ENCODE results near the gene GPR62. TPM values are rescaled to one million over a fixed set of nuclear protein-coding genes. Genes with fewer than 3 reads are reported as not detected.

GPR62 gene
- total and polyA plus RNA-seq, 9 of the 15 experiments (the other 6 are each of a cell fraction or from before 2014, with no cell fraction given), result not detected

GRCh38 chr3:51941798-51942602 is 13.2 kb upstream of the GPR62 start, which contains the start of the genes PARP3 and RRP9 (continued):
- TF ChIP-seq TFE3 (CRISPR knock-in tag; IDR thresholded peaks at IDR 0.05), result no peak
- TF ChIP-seq ESRRB (CRISPR knock-in tag; IDR thresholded peaks at IDR 0.05; ENCODE audit: borderline replicate concordance), result no peak
- TF ChIP-seq C11orf30 (IDR thresholded peaks at IDR 0.05; ENCODE audit: low read depth), result peak; percentile 65
- TF ChIP-seq FOSL1 (tag; conservative IDR thresholded peaks at IDR 0.05), result no peak
- TF ChIP-seq ELF1 (tag; IDR thresholded peaks at IDR 0.05), result peak; percentile 86
- TF ChIP-seq HDAC1 (IDR thresholded peaks at IDR 0.05), result peak in 1 of 2 experiments; percentile 98; a peak in 2 of 4 replicates
- TF ChIP-seq FOXM1 (IDR thresholded peaks at IDR 0.05; ENCODE audit: low read depth), result no peak
- no peak for TF ChIP-seq FOXM1 (CRISPR knock-in tag; IDR thresholded peaks at IDR 0.05; ENCODE audit: low read depth)
- peak; percentile 80 for TF ChIP-seq RB1 (IDR thresholded peaks at IDR 0.05; ENCODE audit: low read depth)
- no peak for TF ChIP-seq ZNF79 (CRISPR knock-in tag; IDR thresholded peaks at IDR 0.05; ENCODE audit: low read depth)
- no peak for TF ChIP-seq ZNF551 (CRISPR knock-in tag; IDR thresholded peaks at IDR 0.05)
- no peak for TF ChIP-seq TAF15 (IDR thresholded peaks at IDR 0.05; ENCODE audit: low read depth, low read length)
- TF ChIP-seq U2AF2 (optimal IDR thresholded peaks at IDR 0.05; ENCODE audit: low read depth, low read length), result no peak
- no peak for TF ChIP-seq ZNF12 (CRISPR knock-in tag; IDR thresholded peaks at IDR 0.05)
- TF ChIP-seq KAT7 (CRISPR knock-in tag; IDR thresholded peaks at IDR 0.05; ENCODE audit: borderline replicate concordance), result peak; percentile 74; the same call in 1 of the 2 replicates
- TF ChIP-seq ZNF134 (CRISPR knock-in tag; conservative IDR thresholded peaks at IDR 0.05), result no peak
- TF ChIP-seq L3MBTL2 (IDR thresholded peaks at IDR 0.05), result peak; percentile 71; the same call in 1 of the 2 replicates
- TF ChIP-seq ZEB2 (IDR thresholded peaks at IDR 0.05), result no peak
- TF ChIP-seq MCM5 (IDR thresholded peaks at IDR 0.05; ENCODE audit: low read depth), result no peak
- TF ChIP-seq MXD1 (CRISPR knock-in tag; IDR thresholded peaks at IDR 0.05; ENCODE audit: borderline replicate concordance, poor library complexity, severe bottlenecking), result peak; percentile 90
- no peak for TF ChIP-seq POLR3A (IDR thresholded peaks at IDR 0.05; ENCODE audit: borderline replicate concordance, extremely low read depth, insufficient read depth, insufficient read length)
- no peak for TF ChIP-seq KAT8 (IDR thresholded peaks at IDR 0.05; ENCODE audit: low read depth)
- TF ChIP-seq TSHZ1 (CRISPR knock-in tag; IDR thresholded peaks at IDR 0.05), result no peak
- no peak for TF ChIP-seq LARP7 (IDR thresholded peaks at IDR 0.05)
- TF ChIP-seq KLF13 (tag; IDR thresholded peaks at IDR 0.05; ENCODE audit: borderline replicate concordance, low read depth), result no peak

Data from K562 (cell line).